DMS 273 treated with DMSO at 0.1 percent for 48 hours (cell line): ENCODE data around the gene MRTFA.
"Not testable (repeated sequence)": the region's sequence is repeated elsewhere in the genome, so short reads cannot be mapped to it uniquely, and the experiment has no call there.

Experiments used
- DNase-seq: peaks from one replicate; lab custom pipeline; 2025; lab: John Stamatoyannopoulos, UW

Gene MRTFA

DNA sequence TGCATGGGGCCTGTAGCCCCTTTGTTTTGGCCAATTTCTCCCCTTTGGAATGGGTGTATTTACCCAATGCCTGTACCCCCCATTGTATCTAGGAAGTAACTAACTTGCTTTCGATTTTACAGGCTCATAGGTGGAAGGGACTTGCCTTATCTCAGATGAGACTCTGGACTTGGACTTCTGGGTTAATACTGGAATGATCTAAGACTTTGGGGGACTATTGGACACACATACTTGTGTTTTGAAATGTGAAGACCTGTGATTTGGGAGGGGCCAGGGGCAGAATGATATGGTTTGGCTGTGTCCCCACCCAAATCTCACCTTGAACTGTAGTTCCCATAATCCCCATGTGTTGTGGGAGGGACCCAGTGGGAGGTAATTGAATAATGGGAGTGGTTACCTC lies 82.5 kb downstream of the MRTFA start:
- DNase-seq, result not testable (repeated sequence)

DNA sequence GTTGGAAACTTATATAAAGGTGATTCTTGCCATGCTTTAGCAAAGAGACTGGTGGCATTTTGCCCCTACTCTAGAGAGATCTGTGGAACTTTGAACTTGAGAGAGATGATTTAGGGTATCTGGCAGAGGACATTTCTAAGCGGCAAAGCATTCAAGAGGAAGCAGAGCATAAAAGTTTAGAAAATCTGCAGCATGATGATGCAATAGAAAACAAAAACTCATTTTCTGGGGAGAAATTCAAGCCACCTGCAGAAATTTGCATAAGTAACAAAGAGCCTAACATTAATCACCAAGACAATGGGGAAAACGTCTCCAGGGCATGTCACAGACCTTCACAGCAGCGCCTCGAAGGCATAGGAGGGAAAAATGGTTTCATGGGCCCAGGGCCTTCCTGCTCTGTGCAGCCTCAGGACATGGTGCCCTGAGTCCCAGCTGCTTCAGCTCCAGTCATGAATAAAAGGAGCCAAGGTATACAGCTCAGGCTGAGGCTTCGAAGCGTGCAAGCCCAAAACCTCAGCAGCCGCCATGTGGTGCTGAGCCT lies 83.4 kb downstream of the MRTFA start:
- no peak for DNase-seq

DNA sequence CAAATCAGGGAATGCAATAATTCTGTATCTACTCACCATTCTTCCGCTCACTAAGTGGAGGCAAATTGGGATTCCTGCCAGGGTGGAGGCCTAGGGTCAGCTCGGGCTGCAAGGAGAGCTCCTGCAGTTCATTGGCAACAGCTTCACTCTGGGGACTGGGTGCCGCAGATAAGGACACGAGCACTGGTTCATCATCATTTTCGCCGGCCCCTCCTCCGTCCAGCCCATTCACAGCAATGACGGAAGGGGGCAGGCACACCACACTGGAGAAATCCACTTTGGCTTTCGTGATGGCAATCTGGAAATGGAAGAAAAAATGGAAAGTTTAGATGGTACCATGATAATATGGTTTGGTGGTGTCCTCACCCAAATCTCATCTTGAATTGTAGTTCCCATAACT lies 84.4 kb downstream of the MRTFA start:
- DNase-seq, result no peak

DNA sequence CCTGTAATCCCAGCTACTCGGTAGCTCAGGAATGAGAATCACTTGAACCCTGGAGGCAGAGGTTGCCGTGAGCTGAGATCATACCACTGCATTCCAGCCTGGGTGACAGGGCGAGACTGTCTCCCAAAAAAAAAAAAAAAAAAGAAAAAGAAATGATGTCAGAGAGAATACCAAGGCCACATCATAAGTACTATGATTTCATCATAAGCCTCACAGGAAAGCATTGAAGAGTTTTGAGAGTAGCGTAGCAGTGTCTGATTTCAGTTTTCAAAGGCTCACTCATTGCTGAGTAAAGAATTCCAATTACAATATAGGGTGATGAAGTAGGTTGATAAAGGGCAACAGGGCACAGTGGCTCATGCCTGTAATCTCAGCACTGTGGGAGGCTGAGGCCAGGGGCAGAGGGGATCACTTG lies 88.8 kb downstream of the MRTFA start:
- no peak for DNase-seq

DNA sequence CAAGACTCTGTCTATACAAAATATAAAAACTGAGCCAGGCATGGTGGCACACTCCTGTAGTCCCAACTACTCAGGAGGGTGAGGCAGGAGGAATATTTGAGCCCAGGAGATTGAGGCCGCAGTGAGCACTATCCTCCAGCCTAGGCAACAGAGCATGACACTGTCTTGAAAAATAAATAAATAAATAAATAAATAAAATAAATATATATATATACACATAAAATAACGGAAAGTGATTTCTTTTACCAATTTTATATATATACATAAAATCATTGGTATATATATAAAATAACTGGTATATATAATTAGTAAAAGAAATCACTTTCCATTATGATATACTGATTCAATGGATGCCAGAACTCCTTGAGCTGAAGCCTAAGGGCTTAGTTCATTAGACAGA lies 91.8 kb downstream of the MRTFA start:
- no peak for DNase-seq

DNA sequence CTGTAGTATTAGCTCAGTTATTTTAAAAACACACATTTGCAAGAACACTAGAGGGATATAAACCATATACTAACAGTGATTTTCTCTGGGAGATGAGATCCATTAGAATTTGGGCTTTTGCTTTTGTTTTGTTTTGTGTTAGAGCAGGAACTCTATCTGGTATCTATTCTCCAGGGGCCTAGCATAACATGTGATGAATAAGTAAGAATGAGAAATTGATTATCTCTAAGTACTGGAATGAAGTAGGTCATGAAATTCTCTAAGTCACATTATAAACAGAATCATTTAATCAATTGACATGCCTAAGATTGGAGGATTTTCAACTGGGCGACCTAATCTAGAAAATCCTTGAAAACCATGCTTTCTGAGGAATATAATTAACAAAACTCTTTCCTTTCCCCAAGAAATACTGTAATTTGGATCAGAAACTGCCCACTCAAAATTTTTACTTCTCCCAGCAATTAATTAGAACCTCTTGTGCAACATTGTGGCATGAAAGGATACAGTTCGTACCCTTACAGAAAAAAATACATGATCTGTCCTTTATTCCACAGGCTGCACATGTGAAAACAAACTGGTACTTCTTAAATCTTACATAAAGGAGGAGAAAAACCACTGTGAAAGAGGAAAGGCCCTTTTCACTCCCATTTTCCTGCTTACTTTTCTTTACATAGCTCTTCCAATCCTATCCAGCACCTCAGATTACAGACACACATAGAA lies 93.5 kb downstream of the MRTFA start:
- no peak for DNase-seq

DNA sequence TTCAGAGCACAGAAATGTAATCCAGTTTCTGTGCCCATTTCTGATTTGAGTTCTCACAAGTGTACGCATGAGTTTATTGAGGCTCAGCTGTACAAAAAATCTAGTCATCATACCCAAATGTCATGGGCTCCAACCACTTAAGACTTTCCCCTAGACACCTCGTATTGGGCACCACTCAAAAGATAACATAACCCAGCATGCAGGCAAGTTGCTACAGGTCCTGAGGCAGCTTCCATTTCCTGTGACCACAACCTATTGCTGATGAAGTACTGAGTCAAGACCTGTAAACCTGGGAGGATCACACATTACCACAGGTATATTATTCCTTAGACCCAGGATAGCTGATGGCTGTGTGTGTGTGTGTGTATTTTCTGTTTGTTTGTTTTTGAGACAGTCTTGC lies 95.2 kb downstream of the MRTFA start:
- DNase-seq, result no peak

DNA sequence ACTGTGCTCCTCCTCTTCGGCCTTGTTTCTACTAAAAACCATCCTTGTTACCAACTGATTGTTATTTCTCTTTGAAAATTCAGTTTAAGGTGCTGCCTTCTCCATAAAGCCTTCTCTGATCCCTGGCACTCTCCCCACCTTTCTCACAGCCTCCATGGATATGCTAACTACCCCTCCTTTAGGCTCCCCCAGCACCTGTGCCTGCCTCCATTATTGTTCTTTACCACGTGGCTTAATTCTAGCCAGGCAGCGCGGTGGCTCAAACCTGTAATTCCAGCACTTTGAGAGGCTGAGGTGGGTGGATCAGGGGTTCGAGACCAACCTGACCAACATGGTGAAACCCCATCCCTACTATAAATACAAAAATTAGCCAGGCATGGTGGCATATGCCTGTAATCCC lies 96.3 kb downstream of the MRTFA start:
- no peak for DNase-seq

DNA sequence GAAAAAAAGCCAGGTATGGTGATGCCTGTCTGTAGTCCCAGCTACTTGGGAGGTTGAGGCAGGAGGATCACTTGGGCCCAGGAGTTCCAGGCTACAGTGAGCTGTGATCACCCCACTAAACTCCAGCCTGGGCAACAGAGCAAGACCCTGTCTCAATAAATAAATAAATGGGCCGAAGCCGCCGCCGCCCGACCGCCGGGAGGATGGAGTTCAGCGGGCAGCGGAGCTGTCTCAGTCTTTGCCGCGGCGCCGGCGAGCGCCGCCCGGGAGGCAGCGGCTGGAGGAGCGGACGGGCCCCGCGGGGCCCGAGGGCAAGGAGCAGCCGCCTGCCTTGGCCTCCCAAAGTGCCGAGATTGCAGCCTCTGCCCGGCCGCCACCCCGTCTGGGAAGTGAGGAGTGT lies 100.4 kb downstream of the MRTFA start:
- DNase-seq, result not testable (repeated sequence)

DNA sequence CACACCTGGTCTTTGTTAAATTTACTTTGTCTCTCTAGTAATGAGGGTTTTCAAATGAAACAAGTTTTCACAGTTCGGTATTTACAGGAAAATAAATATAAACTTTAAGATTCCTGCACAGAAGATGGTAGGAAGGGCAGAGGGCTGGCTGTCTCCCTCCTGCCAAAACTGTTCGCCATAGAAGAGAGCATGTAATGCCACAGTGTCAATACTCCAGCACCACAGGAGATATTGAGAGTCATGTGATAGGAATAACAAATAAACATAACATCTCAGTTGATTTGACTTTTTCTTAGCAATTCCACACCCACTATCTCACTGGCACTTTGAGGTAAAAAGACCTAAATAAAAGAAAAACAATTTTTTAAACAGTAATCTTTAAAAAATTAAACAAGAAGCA lies 100.9 kb downstream of the MRTFA start:
- no peak for DNase-seq

DNA sequence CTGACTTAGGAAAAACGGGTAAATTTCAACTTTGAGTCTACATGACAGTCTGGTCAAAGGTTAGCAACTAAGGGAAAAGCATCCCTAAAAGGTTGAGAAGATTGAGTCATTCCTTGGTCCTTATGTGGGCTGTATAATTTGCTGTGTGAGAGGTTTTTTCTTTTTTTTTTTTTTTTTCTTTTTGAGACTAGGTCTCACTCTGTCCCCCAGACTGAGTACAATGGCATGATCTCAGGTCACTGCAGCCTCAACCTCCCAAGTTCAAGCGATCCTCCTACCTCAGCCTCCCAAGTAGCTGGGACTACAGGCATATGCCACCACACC lies 101.4 kb downstream of the MRTFA start:
- DNase-seq, result no peak

DNA sequence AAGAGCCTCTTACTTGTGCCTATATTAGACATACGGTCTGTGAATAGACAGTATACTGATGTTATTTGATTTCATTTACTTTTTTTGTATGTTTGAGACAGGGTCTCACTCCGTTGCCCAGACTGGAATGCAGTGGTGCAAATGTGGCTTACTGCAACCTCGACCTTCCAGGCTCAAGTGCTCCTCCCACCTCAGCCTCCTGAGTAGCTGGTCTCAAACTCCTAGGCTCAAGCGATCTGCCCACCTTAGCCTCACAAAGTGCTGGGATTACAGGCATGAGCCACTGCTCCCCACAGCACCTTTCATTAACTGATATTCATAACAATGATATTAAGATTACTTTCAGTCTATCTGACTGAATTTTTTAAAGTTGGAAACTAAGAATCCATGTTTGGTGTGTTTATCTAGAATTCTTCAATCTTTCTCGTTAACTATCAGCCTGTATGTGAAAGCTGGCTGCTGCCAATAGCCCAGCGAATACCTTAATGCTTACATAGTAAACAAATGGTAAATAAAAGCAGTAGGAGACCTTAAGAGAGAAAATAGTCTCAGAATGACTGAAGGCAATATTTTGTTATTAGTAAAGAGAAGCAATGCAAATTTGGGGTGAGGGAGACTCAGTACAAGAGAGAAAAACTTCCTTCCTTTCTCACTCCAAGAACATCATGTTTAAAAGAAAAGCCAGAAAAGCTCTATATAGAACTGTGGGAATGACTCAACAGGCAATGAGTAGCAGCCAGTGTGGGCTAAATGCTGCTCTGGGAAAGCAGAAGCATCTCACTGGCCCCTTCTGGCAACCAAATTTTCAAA lies 101.9 kb downstream of the MRTFA start:
- DNase-seq, result no peak

DNA sequence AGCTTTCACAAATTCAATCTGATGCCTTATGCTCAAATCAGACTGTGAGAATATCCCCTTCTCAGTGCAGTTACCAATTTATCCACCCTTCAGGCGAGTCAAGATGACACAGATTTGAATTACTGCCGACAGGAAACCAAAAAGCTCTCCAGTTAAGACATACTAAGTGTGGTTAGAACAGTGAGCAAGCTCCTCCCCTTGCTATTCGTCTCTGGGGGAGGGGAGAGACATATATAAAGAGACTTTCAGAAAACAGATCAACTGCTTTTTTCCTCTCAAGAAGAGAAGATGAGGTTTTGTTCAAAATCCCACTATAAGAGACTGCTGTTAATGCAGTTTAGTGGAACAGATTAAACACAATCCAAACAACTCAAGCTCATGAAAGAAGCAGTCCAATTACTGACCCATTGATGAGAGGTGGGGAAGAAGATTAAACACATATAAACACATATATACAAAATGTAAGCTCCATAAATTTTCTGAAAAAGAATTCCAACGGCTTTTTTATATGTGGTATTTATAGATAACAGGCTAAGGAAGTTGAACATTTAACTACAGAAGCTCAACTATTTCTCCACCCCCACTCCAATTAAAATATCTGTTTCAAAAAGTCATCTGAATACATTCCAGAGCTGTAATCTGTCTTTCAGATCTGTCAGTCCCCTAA lies 102.7 kb downstream of the MRTFA start:
- no peak for DNase-seq

DNA sequence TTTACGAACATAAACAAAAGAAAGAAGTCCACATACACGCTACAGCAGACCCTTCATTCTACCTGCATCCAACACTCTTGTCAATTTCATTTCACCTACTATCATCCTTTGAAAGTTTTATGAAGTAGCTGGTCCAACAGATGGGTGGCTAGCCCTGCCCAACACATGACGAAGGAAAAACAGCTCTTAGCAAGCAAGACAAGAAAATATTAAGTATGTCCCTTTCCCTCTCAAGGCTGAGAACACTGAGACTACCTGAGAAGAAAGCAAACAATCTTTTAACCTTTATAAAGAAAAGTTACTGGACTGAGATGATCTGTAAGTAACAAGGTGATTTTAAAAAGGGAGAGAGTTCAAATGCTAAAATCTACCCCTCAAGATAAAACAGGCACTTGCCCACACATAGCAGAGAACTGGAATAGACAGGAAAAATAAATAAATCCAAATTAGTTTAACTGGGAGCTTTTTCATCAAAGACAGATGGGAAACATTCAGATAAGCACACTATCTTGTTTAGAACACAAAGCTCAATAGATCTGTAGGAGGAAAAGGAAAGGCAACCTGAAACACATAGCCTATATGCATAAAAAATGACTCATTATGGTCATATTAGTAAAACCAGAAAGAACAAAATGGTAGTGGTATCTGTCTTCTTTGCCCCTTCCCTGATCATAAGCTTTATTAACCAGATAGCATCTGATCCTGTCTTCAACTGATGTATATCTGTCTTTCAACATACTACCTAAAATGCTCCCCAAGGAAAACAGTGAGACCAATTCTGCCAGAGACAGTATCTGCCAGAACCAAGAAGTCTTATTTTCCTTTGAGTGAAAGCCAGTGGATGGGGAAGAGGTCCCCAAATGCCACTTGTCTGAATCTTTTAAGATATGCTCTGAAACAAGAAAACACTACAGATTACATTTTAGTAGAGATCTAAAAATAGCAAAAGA lies 104.3 kb downstream of the MRTFA start:
- no peak for DNase-seq

DNA sequence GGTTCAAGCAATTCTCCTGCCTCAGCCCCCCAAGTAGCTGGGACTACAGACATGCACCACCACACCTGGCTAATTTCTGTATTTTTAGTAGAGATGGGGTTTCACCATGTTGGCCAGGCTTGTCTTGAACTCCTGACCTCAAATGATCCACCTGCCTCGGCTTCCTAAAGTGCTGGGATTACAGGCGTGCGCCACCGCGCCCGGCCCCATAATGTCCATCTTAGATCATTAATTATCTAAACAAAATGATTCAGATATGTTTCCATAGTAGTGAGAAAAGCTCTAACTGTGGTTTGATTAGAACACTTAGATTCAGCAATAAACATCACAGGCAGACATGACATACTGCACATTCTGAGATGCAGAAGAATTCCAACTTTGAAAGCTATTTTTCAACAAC lies 106.1 kb downstream of the MRTFA start:
- not testable (repeated sequence) for DNase-seq

DNA sequence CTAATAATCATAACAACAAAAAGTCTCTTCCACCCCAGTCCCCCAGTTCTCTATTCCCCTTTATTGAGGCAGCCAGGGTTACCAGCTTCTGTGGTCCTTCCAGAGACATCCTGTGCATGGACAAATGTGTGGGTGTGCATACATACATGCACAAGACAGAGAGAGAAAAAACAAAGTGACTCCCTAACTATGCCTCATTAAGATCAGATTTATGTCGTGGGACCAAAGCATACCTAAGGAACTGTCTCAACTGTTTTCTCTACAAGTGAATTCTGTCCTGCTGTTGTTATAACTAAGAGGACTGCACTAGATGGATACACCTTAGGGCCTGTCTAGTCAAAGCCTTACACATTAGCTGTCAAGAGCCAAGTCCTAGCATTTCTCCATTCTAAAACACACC lies 106.7 kb downstream of the MRTFA start:
- no peak for DNase-seq

DNA sequence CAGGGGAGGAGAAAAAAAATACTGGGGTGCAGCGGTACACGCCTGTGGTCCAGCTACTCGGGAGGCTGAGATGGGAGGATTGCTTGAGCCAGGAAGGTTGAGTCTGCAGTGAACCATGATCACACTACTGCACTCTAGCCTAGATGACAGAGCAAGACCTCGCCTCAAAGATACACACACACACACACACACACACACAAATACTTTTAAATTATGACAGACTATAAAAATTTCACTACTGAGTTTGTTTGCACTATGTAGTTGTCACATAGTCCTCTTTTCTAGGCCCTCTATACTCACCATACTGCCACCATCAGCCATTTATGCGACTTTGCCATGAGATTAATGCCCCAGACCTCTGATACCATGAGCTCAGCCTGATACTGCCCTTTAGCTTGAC lies 109.6 kb downstream of the MRTFA start:
- no peak for DNase-seq

DNA sequence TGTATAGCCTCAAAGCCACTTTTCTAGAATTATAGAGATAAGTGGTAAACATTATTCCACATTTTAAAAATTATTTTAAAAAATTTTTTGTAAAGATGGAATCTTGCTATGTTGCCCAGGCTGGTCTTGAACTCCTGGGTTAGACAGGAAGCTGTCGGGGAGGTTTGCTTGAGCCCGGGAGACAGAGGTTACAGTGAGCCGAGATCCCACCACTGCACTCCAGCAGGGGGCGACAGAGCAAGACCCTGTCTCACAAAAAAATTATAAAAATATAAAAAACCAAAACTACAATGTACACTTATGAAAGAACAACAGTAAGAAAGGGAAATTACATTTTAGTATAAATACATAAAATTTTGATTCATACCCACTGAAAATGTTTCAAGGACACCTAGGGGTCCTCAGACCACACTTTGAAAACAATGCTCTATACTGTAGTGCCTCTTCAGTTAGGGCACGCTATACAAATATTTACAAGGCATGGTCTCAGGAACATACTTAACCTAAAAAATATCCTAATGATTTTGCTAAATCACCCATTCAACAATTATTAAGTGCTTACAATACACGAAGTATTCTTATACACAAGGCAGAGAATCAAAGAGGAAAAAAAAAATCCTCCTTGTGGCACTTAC lies 111.2 kb downstream of the MRTFA start:
- no peak for DNase-seq

DNA sequence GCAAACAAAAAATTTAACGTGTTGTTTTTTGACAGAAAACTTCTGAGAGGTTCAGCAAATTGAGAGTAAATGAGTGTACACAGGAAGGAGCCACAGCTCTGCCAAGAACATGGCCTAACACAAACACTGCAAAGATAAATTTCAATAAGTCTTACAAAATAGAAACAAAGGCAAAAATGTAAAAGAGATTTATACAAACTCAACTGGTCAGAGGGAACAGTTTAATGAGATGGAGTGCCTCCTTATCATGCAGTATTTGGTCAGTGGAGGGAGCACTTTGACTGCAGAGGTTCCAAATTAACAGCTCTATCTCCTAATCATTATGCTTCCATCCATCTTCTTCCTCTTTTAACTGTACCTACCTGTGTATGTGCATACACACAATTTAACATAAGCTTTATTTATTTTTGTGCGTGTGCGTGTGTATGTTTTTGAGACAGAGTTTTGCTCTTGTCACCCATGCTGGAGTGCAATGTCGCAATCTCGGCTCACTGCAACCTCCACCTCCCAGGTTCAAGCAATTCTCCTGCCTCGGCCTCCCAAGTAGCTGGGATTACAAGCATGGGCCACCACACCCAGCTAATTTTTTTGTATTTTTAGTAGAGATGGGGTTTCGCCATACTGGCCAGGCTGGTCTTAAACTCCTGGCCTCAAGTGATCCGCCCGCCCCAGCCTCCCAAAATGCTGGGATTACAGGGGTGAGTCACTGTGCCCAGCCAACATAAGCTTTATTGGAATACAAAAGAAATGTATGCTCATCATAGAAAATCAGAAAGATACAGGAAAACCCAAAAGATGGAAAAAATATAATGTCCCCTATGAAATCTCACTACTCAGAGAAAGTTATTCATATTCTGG lies 111.9 kb downstream of the MRTFA start:
- DNase-seq, result no peak

DNA sequence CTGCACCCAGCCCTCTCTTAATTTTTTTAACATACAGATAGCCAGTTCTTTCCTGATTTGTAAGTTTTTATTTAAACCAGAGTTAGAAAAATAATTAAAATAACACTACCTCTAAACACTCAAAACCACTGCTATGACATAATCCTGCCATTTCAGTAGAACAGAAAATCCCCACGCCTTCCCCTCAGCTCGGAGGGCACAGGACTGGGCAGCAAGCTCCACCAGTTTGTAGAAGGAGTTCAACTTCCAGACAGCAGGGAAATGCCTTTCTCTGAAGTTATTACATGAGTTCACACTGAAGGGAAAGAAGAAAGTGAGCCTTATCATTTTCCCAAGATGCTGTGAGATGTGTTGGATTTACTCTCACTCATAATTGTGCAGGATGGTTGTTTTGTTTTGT lies 114.4 kb downstream of the MRTFA start:
- DNase-seq, result no peak
